ENCODE measurements around the gene CSF3R.

DNA sequence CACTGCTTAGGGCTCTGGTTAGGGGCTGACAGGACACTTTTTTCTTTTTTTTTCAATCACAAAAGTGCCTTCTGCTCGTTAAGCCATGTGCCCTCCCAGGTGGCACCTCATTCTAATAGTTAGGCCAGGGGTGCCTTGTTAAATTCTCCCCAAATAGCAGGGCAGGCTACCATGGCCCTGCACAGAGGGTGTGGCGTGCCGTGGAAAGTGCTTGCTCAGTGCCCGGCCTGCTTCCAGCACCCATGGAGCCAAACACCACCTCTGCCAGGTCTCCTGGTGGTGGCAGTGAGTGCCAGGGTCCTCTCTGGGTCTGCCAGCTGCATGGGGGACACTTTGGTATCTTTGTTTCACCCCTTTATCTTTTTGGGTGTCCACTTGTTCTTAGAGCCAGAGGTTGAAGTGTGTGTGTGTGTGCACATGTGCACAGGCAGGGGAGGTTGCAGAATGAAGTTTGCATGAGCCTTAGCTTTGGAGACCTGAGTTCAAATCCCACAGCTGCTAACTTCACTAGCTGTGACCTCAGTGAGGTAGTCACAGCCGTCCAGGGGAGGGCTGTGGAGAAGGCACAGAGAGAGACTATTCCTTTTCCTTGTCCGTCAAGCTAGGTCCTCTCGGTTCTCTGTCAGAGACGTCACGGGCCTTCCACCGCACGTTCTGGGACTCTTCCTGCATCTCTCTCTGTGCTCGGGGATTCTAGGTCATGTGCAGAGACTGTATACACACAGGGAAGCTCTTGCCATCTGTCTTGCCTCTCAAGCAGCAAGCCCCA, 39.9 kb upstream of the CSF3R start:
- no peak for TF ChIP-seq POLR2AphosphoS5 (IDR thresholded peaks at IDR 0.05; ENCODE audit: low read depth, low read length)
- no peak for TF ChIP-seq POU2F2 (IDR thresholded peaks at IDR 0.05; ENCODE audit: low read depth, low read length)
- TF ChIP-seq POLR2A (IDR thresholded peaks at IDR 0.05; ENCODE audit: low read depth, low read length) = no peak
- TF ChIP-seq SPI1 (IDR thresholded peaks at IDR 0.05; ENCODE audit: low read depth, low read length) = no peak
- no peak for TF ChIP-seq TAF1 (IDR thresholded peaks at IDR 0.05; ENCODE audit: low read depth, low read length)
